HCT116 (cell line): ENCODE results near the gene TMEM258. TPM values are rescaled to one million over a fixed set of nuclear protein-coding genes. Genes with fewer than 3 reads are reported as not detected.

ENCODE experiments used
- ATAC-seq: fragments of 200-7000 bp; cut with Tn5 transposase; 2 replicates; pipeline ENCODE4 v1.9.1; 2020; ENCODE audit warnings: mild to moderate bottlenecking, moderate library complexity
- BruUV-seq: library from RNA; stranded (reverse); fragments of 400-500 nt; replicated peaks from 2 replicates; lab custom pipeline; 2021; lab: Mats Ljungman, UMichigan
- CTCF ChIA-PET: fragments of 300-600 bp; sonication (Branson Sonifier 250); formaldehyde crosslinking; loops from one replicate; lab custom pipeline; 2021; ENCODE audit warnings: antibody characterized with exemption; lab: Charles Lee
- POLR2A ChIA-PET: fragments of 300-600, 350-600 bp; sonication (Branson Sonifier 250); formaldehyde crosslinking; loops from one replicate; lab custom pipeline; 2021; ENCODE audit warnings: antibody characterized with exemption; lab: Charles Lee
- RAD21 ChIA-PET, 2 experiments: fragments of 300-600 bp; sonication (Branson Sonifier 250); formaldehyde crosslinking; loops; one replicate each; lab custom pipeline; 2023; ENCODE audit warnings: low total read pairs in 2 of 2; ENCODE audit not compliant: uncharacterized antibody in 2 of 2, unreplicated experiment in 2 of 2, low non-redundant PET in 1 of 2; lab: Charles Lee
- DNase-seq: peaks from one replicate; pipeline ENCODE4 v3.0.0-alpha.2; 2010; ENCODE audit warnings: low read depth, low spot score
- H2AFZ ChIP-seq: fragments of 200-600 bp; shearing (Covaris generic), sonication (generic); 2 replicates; pipeline ENCODE4 v1.6.1; 2017; ENCODE audit warnings: low read depth, mixed run types, mixed read lengths, antibody characterized with exemption, low read length; ENCODE audit not compliant: poor library complexity, severe bottlenecking
- H3K27ac ChIP-seq: 2 replicates; pipeline ENCODE4 v1.5.1; 2012; ENCODE audit warnings: low read depth, low read length
- H3K27me3 ChIP-seq: fragments of 200-600 bp; sonication (generic); 2 replicates; pipeline ENCODE4 v1.6.1; 2016; ENCODE audit warnings: mixed run types, low read length, mixed read lengths; ENCODE audit not compliant: insufficient read depth
- H3K36me3 ChIP-seq, 2 experiments: fragments of 200-500 bp in 1 of 2; fragments of 200-600 bp in 1 of 2; sonication (Bioruptor generic) in 1 of 2; sonication (generic) in 1 of 2; 2 replicates each; pipeline versions ENCODE4 v1.5.1 to v1.6.1; 2014 to 2016; ENCODE audit warnings: low read length in 2 of 2, inconsistent platforms in 1 of 2, mixed read lengths in 1 of 2, mixed run types in 1 of 2; ENCODE audit not compliant: insufficient read depth in 2 of 2, control insufficient read depth in 1 of 2
- H3K4me1 ChIP-seq, 2 experiments: fragments of 200-600 bp in 1 of 2; sonication (generic) in 1 of 2; 2 replicates each; pipeline versions ENCODE4 v1.5.1 to v1.6.1; 2012 to 2017; ENCODE audit warnings: low read length in 2 of 2, inconsistent platforms in 1 of 2, mild to moderate bottlenecking in 1 of 2, mixed read lengths in 1 of 2, mixed run types in 1 of 2, moderate library complexity in 1 of 2; ENCODE audit not compliant: insufficient read depth in 2 of 2, control insufficient read depth in 1 of 2
- H3K4me2 ChIP-seq: fragments of 200-600 bp; sonication (generic); 2 replicates; pipeline ENCODE4 v1.6.1; 2017; ENCODE audit warnings: mixed run types, low read length, mixed read lengths
- H3K4me3 ChIP-seq, 2 experiments: fragments of 200-600 bp in 1 of 2; sonication (generic) in 1 of 2; replicated peaks in 1 of 2; 2 replicates each; pipeline ENCODE4 v1.5.1; 2011 to 2016; ENCODE audit warnings: low read length in 2 of 2, control low read depth in 1 of 2, low read depth in 1 of 2, mild to moderate bottlenecking in 1 of 2, mixed read lengths in 1 of 2, mixed run types in 1 of 2
- H3K79me2 ChIP-seq: fragments of 200-600 bp; sonication (generic); 2 replicates; pipeline ENCODE4 v1.6.1; 2017; ENCODE audit warnings: mild to moderate bottlenecking, mixed run types, low read length, moderate library complexity, mixed read lengths; ENCODE audit not compliant: insufficient read depth
- H3K9ac ChIP-seq: fragments of 200-600 bp; sonication (generic); 2 replicates; pipeline ENCODE4 v1.6.1; 2016; ENCODE audit warnings: low read length, mixed read lengths
- H3K9me2 ChIP-seq: fragments of 200-600 bp; sonication (generic), shearing (Covaris generic); 2 replicates; pipeline ENCODE4 v1.6.1; 2017; ENCODE audit warnings: mixed run types, mild to moderate bottlenecking, moderate library complexity; ENCODE audit not compliant: insufficient read depth
- H3K9me3 ChIP-seq, 2 experiments: fragments of 200-500 bp in 1 of 2; fragments of 200-600 bp in 1 of 2; sonication (Bioruptor generic) in 1 of 2; sonication (generic) in 1 of 2; 2 replicates each; pipeline ENCODE4 v1.6.1; 2014 to 2017; ENCODE audit warnings: low read length in 2 of 2, mixed read lengths in 2 of 2, inconsistent platforms in 1 of 2, low read depth in 1 of 2, mild to moderate bottlenecking in 1 of 2, mixed run types in 1 of 2, moderate library complexity in 1 of 2; ENCODE audit not compliant: control insufficient read depth in 1 of 2, insufficient read depth in 1 of 2
- H4K20me1 ChIP-seq: fragments of 200-600 bp; sonication (generic), shearing (Covaris generic); 2 replicates; pipeline ENCODE4 v1.6.1; 2017; ENCODE audit warnings: mixed run types, mild to moderate bottlenecking, moderate library complexity; ENCODE audit not compliant: insufficient read depth
- ATF3 ChIP-seq: IDR thresholded peaks from 2 replicates; pipeline ENCODE4 v1.6.1; 2012
- CBX3 ChIP-seq: IDR thresholded peaks from 2 replicates; pipeline ENCODE4 v1.6.1; 2012; ENCODE audit warnings: low read depth
- CEBPB ChIP-seq: IDR thresholded peaks from 2 replicates; pipeline ENCODE4 v1.6.1; 2012; ENCODE audit warnings: low read depth
- CTCF ChIP-seq, 3 experiments: fragments of 200-600 bp in 1 of 3; sonication (generic) in 1 of 3; IDR thresholded peaks in 2 of 3; conservative IDR thresholded peaks in 1 of 3; 2 replicates each; pipeline ENCODE4 v1.5.1; 2012 to 2017; ENCODE audit warnings: low read depth in 2 of 3, low read length in 2 of 3, antibody characterized with exemption in 1 of 3, borderline replicate concordance in 1 of 3, control low read depth in 1 of 3, mild to moderate bottlenecking in 1 of 3, mixed read lengths in 1 of 3, mixed run types in 1 of 3, moderate library complexity in 1 of 3; ENCODE audit not compliant: insufficient read depth in 1 of 3
- EGR1 ChIP-seq: IDR thresholded peaks from 2 replicates; pipeline ENCODE4 v1.6.1; 2012; ENCODE audit warnings: low read depth
- ELF1 ChIP-seq: IDR thresholded peaks from 2 replicates; pipeline ENCODE4 v1.6.1; 2012; ENCODE audit warnings: low read depth, borderline replicate concordance
- EZH2 ChIP-seq: fragments of 200-600 bp; sonication (generic); IDR thresholded peaks from 2 replicates; pipeline ENCODE4 v1.6.1; 2017; ENCODE audit warnings: antibody characterized with exemption, mixed run types
- EZH2phosphoT487 ChIP-seq: fragments of 200-600 bp; IDR thresholded peaks from 2 replicates; pipeline ENCODE4 v1.6.1; 2018; ENCODE audit warnings: antibody characterized with exemption, borderline replicate concordance
- POLR2A ChIP-seq: IDR thresholded peaks from 2 replicates; pipeline ENCODE4 v1.7.0; 2011; ENCODE audit warnings: borderline replicate concordance; ENCODE audit not compliant: insufficient read depth, insufficient read length; ENCODE audit errors: extremely low read depth
- POLR2AphosphoS5 ChIP-seq: IDR thresholded peaks from 2 replicates; pipeline ENCODE4 v1.6.1; 2011; ENCODE audit warnings: mild to moderate bottlenecking, low read depth, low read length, moderate library complexity
- RAD21 ChIP-seq: IDR thresholded peaks from 2 replicates; pipeline ENCODE4 v1.6.1; 2012; ENCODE audit warnings: low read depth, mild to moderate bottlenecking
- SIN3A ChIP-seq: IDR thresholded peaks from 2 replicates; pipeline ENCODE4 v1.6.1; 2012; ENCODE audit warnings: low read depth
- SP1 ChIP-seq: IDR thresholded peaks from 2 replicates; pipeline ENCODE4 v1.6.1; 2012; ENCODE audit warnings: low read depth
- SRF ChIP-seq: IDR thresholded peaks from 2 replicates; pipeline ENCODE4 v1.6.1; 2012; ENCODE audit warnings: low read depth
- TCF7L2 ChIP-seq: IDR thresholded peaks from 2 replicates; pipeline ENCODE4 v1.7.0; 2011; ENCODE audit warnings: borderline replicate concordance, inconsistent platforms; ENCODE audit not compliant: insufficient read depth, insufficient read length; ENCODE audit errors: extremely low read depth
- YY1 ChIP-seq: IDR thresholded peaks from 2 replicates; pipeline ENCODE4 v1.6.1; 2011; ENCODE audit warnings: low read length, low read depth, moderate library complexity, mild to moderate bottlenecking; ENCODE audit not compliant: insufficient replicate concordance; ENCODE audit errors: extremely low read depth
- ZBTB33 ChIP-seq: IDR thresholded peaks from 2 replicates; pipeline ENCODE4 v1.6.1; 2011; ENCODE audit warnings: mild to moderate bottlenecking, low read length, moderate library complexity; ENCODE audit not compliant: insufficient replicate concordance; ENCODE audit errors: extremely low read depth
- ZFX ChIP-seq: fragments of 450-650 bp; IDR thresholded peaks from 2 replicates; pipeline ENCODE4 v1.6.1; 2017
- ZNF274 ChIP-seq: fragments of 200-500 bp; sonication (Bioruptor generic); IDR thresholded peaks from 2 replicates; pipeline ENCODE4 v1.6.1; 2014; ENCODE audit warnings: mild to moderate bottlenecking, low read depth, low read length, inconsistent platforms
- intact Hi-C: fragments of 100-400 bp; cut with micrococcal nuclease; formaldehyde crosslinking; loops from 2 replicates; pipeline ENCODE4 v1.10.0; 2022
- total RNA-seq: library from RNA; stranded (reverse); gene quantifications from one replicate; pipeline ENCODE4 v1.2.1, GENCODE V29; 2021; ENCODE audit not compliant: unreplicated experiment

Gene TMEM258
- total RNA-seq, 1 experiment from 2014 or later = 160 TPM

- no peak for TF ChIP-seq TCF7L2
- no peak for TF ChIP-seq ELF1
- TF ChIP-seq ZNF274 = no peak
- no peak for TF ChIP-seq RAD21
- TF ChIP-seq ATF3 = no peak
- no peak for TF ChIP-seq CEBPB
- no peak for TF ChIP-seq SIN3A
- TF ChIP-seq POLR2A = no peak
- no peak for TF ChIP-seq CTCF (IDR thresholded peaks at IDR 0.05 in 2 of 3, conservative IDR thresholded peaks at IDR 0.05 in 1 of 3; ENCODE audit: borderline replicate concordance in 1 of 3, insufficient read depth in 1 of 3, low read depth in 2 of 3, low read length in 2 of 3)
- TF ChIP-seq EZH2phosphoT487 = no peak
- no peak for TF ChIP-seq EZH2
- no peak for TF ChIP-seq SP1
- TF ChIP-seq YY1 = no peak
- no peak for TF ChIP-seq ZBTB33
- TF ChIP-seq SRF = no peak
- no peak for TF ChIP-seq CBX3
- TF ChIP-seq ZFX = no peak
- TF ChIP-seq EGR1 = no peak
- no peak for TF ChIP-seq POLR2AphosphoS5
- H3K36me3 ChIP-seq = no peaks in the 10 kb centered on the region
- POLR2A ChIA-PET = no interaction called here
- RAD21 ChIA-PET = no interaction called here
- peaks cover 8 to 27% of the 10 kb centered on the region in 2 experiments for H3K4me1 ChIP-seq
- TSS peak; percentile 38 for BruUV-seq
- no peak overlapping the region for H3K4me2 ChIP-seq
- no peak overlapping the region for H2AFZ ChIP-seq
- CTCF ChIA-PET = interaction anchor here (1.2 to 1.7 kb wide), 2 partner anchors 19 to 22 kb away, joined by 3 to 11 read pairs; no protein-coding TSS in a partner anchor
- intact Hi-C loops = no loop called here
- no peaks in the 10 kb centered on the region for H3K9me2 ChIP-seq
- H4K20me1 ChIP-seq = no peaks in the 10 kb centered on the region
- ATAC-seq (no peak), DNase-seq (no peak)
- H3K4me3 ChIP-seq = no peak overlapping the region
- H3K9me3 ChIP-seq = no peaks in the 10 kb centered on the region
- H3K79me2 ChIP-seq = peaks cover 9% of the 10 kb centered on the region; the same call in 1 of the 2 replicates
- H3K9ac ChIP-seq = no peak overlapping the region
- H3K27ac ChIP-seq = no peak overlapping the region
- H3K27me3 ChIP-seq = no peaks in the 10 kb centered on the region
Measured at GRCh38 chr11:61766353-61766841, 26.0 kb downstream of the TMEM258 start.
